ENCODE results near the gene DSG2.
"Not testable (repeated sequence)": the region's sequence is repeated elsewhere in the genome, so short reads cannot be mapped to it uniquely, and the experiment has no call there.

DSG2 gene

GRCh38 chr18:31486165-31486564 is 11.8 kb upstream of the DSG2 start:
- no peak for DNase-seq (ENCODE audit: insufficient read length, low spot score)
- FAIRE-seq: no peak
- TF ChIP-seq TAF1 (IDR thresholded peaks at IDR 0.05; ENCODE audit: low read depth, low read length) (no peak), PAX5 (IDR thresholded peaks at IDR 0.05; ENCODE audit: insufficient read depth, low read length, severe bottlenecking) (no peak), SPI1 (IDR thresholded peaks at IDR 0.05; ENCODE audit: low read depth, low read length) (no peak), POLR2A (IDR thresholded peaks at IDR 0.05; ENCODE audit: low read depth, low read length) (no peak), POLR2AphosphoS5 (IDR thresholded peaks at IDR 0.05; ENCODE audit: low read depth, low read length) (no peak), POU2F2 (IDR thresholded peaks at IDR 0.05; ENCODE audit: low read depth, low read length) (no peak)

- TF ChIP-seq TAF1 (IDR thresholded peaks at IDR 0.05; ENCODE audit: low read depth, low read length) (no peak), PAX5 (IDR thresholded peaks at IDR 0.05; ENCODE audit: insufficient read depth, low read length, severe bottlenecking) (no peak), SPI1 (IDR thresholded peaks at IDR 0.05; ENCODE audit: low read depth, low read length) (no peak), POU2F2 (IDR thresholded peaks at IDR 0.05; ENCODE audit: low read depth, low read length) (no peak), POLR2AphosphoS5 (IDR thresholded peaks at IDR 0.05; ENCODE audit: low read depth, low read length) (no peak), POLR2A (IDR thresholded peaks at IDR 0.05; ENCODE audit: low read depth, low read length) (no peak)
- DNase-seq (ENCODE audit: insufficient read length, low spot score) (no peak), FAIRE-seq (no peak)
Measured at GRCh38 chr18:31487246-31488015, 10.5 kb upstream of the DSG2 start.

DNA sequence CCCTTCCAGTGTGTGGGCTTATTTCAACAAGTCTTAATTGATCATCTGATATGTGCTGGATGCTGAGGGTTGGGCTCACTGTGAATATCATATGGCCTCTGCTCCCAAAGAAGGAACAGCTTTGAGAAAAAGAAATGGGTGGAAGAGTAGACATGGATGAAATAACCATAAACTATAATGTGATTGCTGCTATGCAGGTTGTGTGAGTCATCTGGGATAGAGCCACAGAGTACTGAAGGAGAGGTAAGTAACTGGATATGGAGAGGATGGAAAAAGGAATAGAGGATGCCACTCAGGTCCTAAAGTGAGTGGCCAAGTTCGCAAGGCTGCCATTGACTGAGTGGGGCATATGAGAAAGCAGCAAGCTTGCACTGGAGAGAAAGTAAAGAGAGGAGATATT is 8.7 kb upstream of the DSG2 start:
- peak; percentile 41 for FAIRE-seq
- no peak for DNase-seq (ENCODE audit: insufficient read length, low spot score)

GRCh38 chr18:31490387-31490786 is 7.6 kb upstream of the DSG2 start:
- no peak for TF ChIP-seq POLR2AphosphoS5 (IDR thresholded peaks at IDR 0.05; ENCODE audit: low read depth, low read length)
- no peak for TF ChIP-seq TAF1 (IDR thresholded peaks at IDR 0.05; ENCODE audit: low read depth, low read length)
- TF ChIP-seq POU2F2 (IDR thresholded peaks at IDR 0.05; ENCODE audit: low read depth, low read length): no peak
- TF ChIP-seq SPI1 (IDR thresholded peaks at IDR 0.05; ENCODE audit: low read depth, low read length): no peak
- no peak for TF ChIP-seq PAX5 (IDR thresholded peaks at IDR 0.05; ENCODE audit: insufficient read depth, low read length, severe bottlenecking)
- TF ChIP-seq POLR2A (IDR thresholded peaks at IDR 0.05; ENCODE audit: low read depth, low read length): no peak
- no peak for FAIRE-seq

More for the DNA sequence above, 8.7 kb upstream of the DSG2 start:
- TF ChIP-seq SPI1 (IDR thresholded peaks at IDR 0.05; ENCODE audit: low read depth, low read length): no peak
- TF ChIP-seq POLR2A (IDR thresholded peaks at IDR 0.05; ENCODE audit: low read depth, low read length): no peak
- TF ChIP-seq TAF1 (IDR thresholded peaks at IDR 0.05; ENCODE audit: low read depth, low read length): no peak
- no peak for TF ChIP-seq PAX5 (IDR thresholded peaks at IDR 0.05; ENCODE audit: insufficient read depth, low read length, severe bottlenecking)
- no peak for TF ChIP-seq POLR2AphosphoS5 (IDR thresholded peaks at IDR 0.05; ENCODE audit: low read depth, low read length)

DNA sequence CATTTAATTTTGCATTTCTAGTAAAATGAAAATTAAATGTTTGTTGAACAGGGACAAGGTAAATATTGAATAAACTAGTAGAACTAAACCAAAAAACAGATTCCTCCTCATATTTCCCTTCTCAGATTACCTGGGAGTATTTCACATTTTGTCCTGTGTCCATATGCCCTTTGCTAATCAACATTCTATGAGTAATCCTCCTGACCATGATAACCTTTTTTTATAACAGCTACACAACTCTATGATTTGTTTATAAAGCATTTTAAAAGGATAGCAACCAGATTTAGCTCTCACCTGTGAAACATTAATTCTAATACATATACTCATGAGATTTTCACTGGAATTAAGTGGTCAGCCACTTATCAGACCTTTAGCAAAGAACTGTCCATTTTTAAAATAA is 7.1 kb upstream of the DSG2 start:
- no peak for DNase-seq (ENCODE audit: insufficient read length, low spot score)
- no peak for FAIRE-seq
- no peak for TF ChIP-seq SPI1 (IDR thresholded peaks at IDR 0.05; ENCODE audit: low read depth, low read length)
- no peak for TF ChIP-seq PAX5 (IDR thresholded peaks at IDR 0.05; ENCODE audit: insufficient read depth, low read length, severe bottlenecking)
- TF ChIP-seq TAF1 (IDR thresholded peaks at IDR 0.05; ENCODE audit: low read depth, low read length): no peak
- TF ChIP-seq POU2F2 (IDR thresholded peaks at IDR 0.05; ENCODE audit: low read depth, low read length): no peak
- TF ChIP-seq POLR2A (IDR thresholded peaks at IDR 0.05; ENCODE audit: low read depth, low read length): no peak
- TF ChIP-seq POLR2AphosphoS5 (IDR thresholded peaks at IDR 0.05; ENCODE audit: low read depth, low read length): no peak

More at GRCh38 chr18:31490387-31490786, 7.6 kb upstream of the DSG2 start:
- peak; percentile 11 for DNase-seq (ENCODE audit: insufficient read length, low spot score)

- TF ChIP-seq POLR2AphosphoS5 (IDR thresholded peaks at IDR 0.05; ENCODE audit: low read depth, low read length): no peak
- no peak for FAIRE-seq
- no peak for DNase-seq (ENCODE audit: insufficient read length, low spot score)
Measured at GRCh38 chr18:31491586-31491985, 6.4 kb upstream of the DSG2 start.

- no peak for TF ChIP-seq TAF1 (IDR thresholded peaks at IDR 0.05; ENCODE audit: low read depth, low read length)
- no peak for TF ChIP-seq POLR2A (IDR thresholded peaks at IDR 0.05; ENCODE audit: low read depth, low read length)
- TF ChIP-seq SPI1 (IDR thresholded peaks at IDR 0.05; ENCODE audit: low read depth, low read length): no peak
- TF ChIP-seq POLR2AphosphoS5 (IDR thresholded peaks at IDR 0.05; ENCODE audit: low read depth, low read length): no peak
- TF ChIP-seq POU2F2 (IDR thresholded peaks at IDR 0.05; ENCODE audit: low read depth, low read length): no peak
- no peak for TF ChIP-seq PAX5 (IDR thresholded peaks at IDR 0.05; ENCODE audit: insufficient read depth, low read length, severe bottlenecking)
- FAIRE-seq (no peak), DNase-seq (ENCODE audit: insufficient read length, low spot score) (no peak)
Measured at GRCh38 chr18:31492671-31493070, 5.3 kb upstream of the DSG2 start.

DNA sequence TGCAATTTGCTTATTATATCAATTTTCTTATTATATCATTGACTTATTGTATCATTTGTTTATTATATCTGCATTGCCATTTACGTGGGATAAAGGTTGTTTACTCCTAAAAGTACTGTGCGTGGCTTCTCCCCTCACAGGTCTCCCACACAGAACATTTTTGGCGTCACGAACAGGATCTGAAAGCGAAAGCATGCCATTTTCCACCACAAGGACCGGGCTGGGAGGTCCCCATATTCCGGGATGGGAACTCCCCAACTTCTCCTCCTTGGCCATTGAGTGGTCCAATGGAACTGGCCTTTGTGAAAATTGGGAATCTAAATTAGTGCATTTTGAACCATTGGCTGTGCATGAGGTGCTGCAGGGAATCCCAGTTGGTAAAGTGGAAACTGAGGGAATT is 4.8 kb upstream of the DSG2 start:
- no peak for TF ChIP-seq POU2F2 (IDR thresholded peaks at IDR 0.05; ENCODE audit: low read depth, low read length)
- peak; percentile 85 for TF ChIP-seq SPI1 (IDR thresholded peaks at IDR 0.05; ENCODE audit: low read depth, low read length)
- no peak for FAIRE-seq
- no peak for DNase-seq (ENCODE audit: insufficient read length, low spot score)

GRCh38 chr18:31493941-31494340 is 4.0 kb upstream of the DSG2 start:
- FAIRE-seq (no peak), DNase-seq (ENCODE audit: insufficient read length, low spot score) (no peak)
- no peak for TF ChIP-seq SPI1 (IDR thresholded peaks at IDR 0.05; ENCODE audit: low read depth, low read length)
- TF ChIP-seq PAX5 (IDR thresholded peaks at IDR 0.05; ENCODE audit: insufficient read depth, low read length, severe bottlenecking): no peak
- no peak for TF ChIP-seq POU2F2 (IDR thresholded peaks at IDR 0.05; ENCODE audit: low read depth, low read length)
- TF ChIP-seq POLR2A (IDR thresholded peaks at IDR 0.05; ENCODE audit: low read depth, low read length): no peak
- no peak for TF ChIP-seq TAF1 (IDR thresholded peaks at IDR 0.05; ENCODE audit: low read depth, low read length)

GRCh38 chr18:31494705-31495244 is 3.2 kb upstream of the DSG2 start:
- DNase-seq (ENCODE audit: insufficient read length, low spot score): not testable (repeated sequence)
- FAIRE-seq: peak; percentile 48

Measured in GM12891 (cell line).